A549 (cell line): ENCODE results near the gene ARL15. TPM values are rescaled to one million over a fixed set of nuclear protein-coding genes. Genes with fewer than 3 reads are reported as not detected.

ENCODE experiments used
- ATAC-seq, 2 experiments: fragments of 200-7000 bp in 1 of 2; fragments of >200 bp in 1 of 2; cut with Nextera tagmentation in 1 of 2; cut with Tn5 transposase in 1 of 2; 3 replicates each; pipeline versions ENCODE4 v1.8.0 to v1.9.1; 2018 to 2020; ENCODE audit warnings: mild to moderate bottlenecking in 1 of 2, moderate library complexity in 1 of 2
- CTCF ChIA-PET: fragments of 300-600 bp; sonication (Branson Sonifier 250); formaldehyde crosslinking; extraction: SDS; loops from one replicate; lab custom pipeline; 2021; ENCODE audit warnings: antibody characterized with exemption, inconsistent platforms; lab: Yijun Ruan, JAX
- POLR2A ChIA-PET: fragments of 350-600 bp; formaldehyde crosslinking; extraction: SDS; loops from one replicate; lab custom pipeline; 2021; ENCODE audit warnings: antibody characterized with exemption, inconsistent platforms; lab: Yijun Ruan, JAX
- DNase-seq, 2 experiments: peaks; one replicate each; pipeline versions ENCODE4 v3.0.0 to v3.0.0-alpha.2; 2011 to 2016; ENCODE audit warnings: low read depth in 1 of 2, low spot score in 1 of 2
- FAIRE-seq: peaks from 2 replicates; lab custom pipeline; 2011; peaks lifted over from hg19 to GRCh38; lab: Jason Lieb, UNC
- H3K27ac ChIP-seq, 2 experiments: fragments of >200 bp; sonication (Bioruptor Twin); formaldehyde crosslinking; 3 replicates each; pipeline ENCODE4 v1.5.1; 2016 to 2017
- H3K4me1 ChIP-seq: fragments of >200 bp; sonication (Bioruptor Twin); formaldehyde crosslinking; 3 replicates; pipeline ENCODE4 v1.6.1; 2016
- H3K4me2 ChIP-seq: fragments of >200 bp; sonication (Bioruptor Twin); formaldehyde crosslinking; 3 replicates; pipeline ENCODE4 v1.6.1; 2016
- H3K4me3 ChIP-seq: fragments of >200 bp; sonication (Bioruptor Twin); formaldehyde crosslinking; 3 replicates; pipeline ENCODE4 v1.5.1; 2016
- H3K9me3 ChIP-seq: fragments of >200 bp; sonication (Bioruptor Twin); formaldehyde crosslinking; 3 replicates; pipeline ENCODE4 v1.6.1; 2016
- BHLHE40 ChIP-seq: IDR thresholded peaks from 2 replicates; pipeline ENCODE4 v1.6.1; 2012; ENCODE audit warnings: low read depth, low read length, inconsistent platforms
- HDAC2 ChIP-seq: fragments of 200-600 bp; sonication (generic); IDR thresholded peaks from 2 replicates; pipeline ENCODE4 v1.6.1; 2016
- HOXB13 ChIP-seq: fragments of 250-450 bp; sonication (Bioruptor Pico); IDR thresholded peaks from 2 replicates; pipeline ENCODE4 v1.5.0; 2020; ENCODE audit warnings: low read depth, mild to moderate bottlenecking, moderate library complexity
- JUNB ChIP-seq: fragments of >200 bp; sonication (Bioruptor Twin); formaldehyde crosslinking; IDR thresholded peaks from 2 replicates; pipeline ENCODE4 v1.6.1; 2016
- KDM1A ChIP-seq: fragments of 200-600 bp; sonication (generic); IDR thresholded peaks from 2 replicates; pipeline ENCODE4 v1.6.1; 2016; ENCODE audit warnings: low read depth, mild to moderate bottlenecking
- PHF8 ChIP-seq: fragments of 200-600 bp; sonication (generic); IDR thresholded peaks from 2 replicates; pipeline ENCODE4 v1.6.1; 2016; ENCODE audit warnings: low read depth, mild to moderate bottlenecking, antibody characterized with exemption, moderate library complexity, borderline replicate concordance
- POLR2AphosphoS2 ChIP-seq: conservative IDR thresholded peaks from 2 replicates; pipeline ENCODE4 v1.6.1; 2012; ENCODE audit warnings: low read length, improper control_type of control experiment, inconsistent platforms
- RAD21 ChIP-seq, 2 experiments: fragments of >200 bp in 1 of 2; sonication (Bioruptor Twin) in 1 of 2; formaldehyde crosslinking in 1 of 2; IDR thresholded peaks in 1 of 2; conservative IDR thresholded peaks in 1 of 2; 2 replicates in 1 of 2; 3 replicates in 1 of 2; pipeline ENCODE4 v1.6.1; 2012 to 2018; ENCODE audit warnings: inconsistent platforms in 1 of 2
- RFX5 ChIP-seq: fragments of 450-650 bp; IDR thresholded peaks from 2 replicates; pipeline ENCODE4 v1.7.1; 2014; ENCODE audit warnings: antibody characterized with exemption, mild to moderate bottlenecking, moderate library complexity
- SMC3 ChIP-seq: fragments of >200 bp; sonication (Bioruptor Twin); formaldehyde crosslinking; IDR thresholded peaks from 3 replicates; pipeline ENCODE4 v1.6.1; 2018; ENCODE audit warnings: inconsistent platforms
- SREBF2 ChIP-seq: fragments of 450-650 bp; IDR thresholded peaks from 2 replicates; pipeline ENCODE4 v1.6.1; 2014; ENCODE audit warnings: mild to moderate bottlenecking, moderate library complexity
- ZNF302 ChIP-seq: fragments of 250-450 bp; sonication (Bioruptor Pico); IDR thresholded peaks from 2 replicates; pipeline ENCODE4 v1.9.0; 2021; ENCODE audit warnings: inconsistent platforms, mild to moderate bottlenecking, moderate library complexity
- WGBS: methylation state at CpG from one replicate; pipeline ENCODE4 v1.1.6; 2017; ENCODE audit errors: missing lambda C conversion rate; 5-methylcytosine and 5-hydroxymethylcytosine counted together
- polyA plus RNA-seq, 4 experiments: library from polyadenylated mRNA; depleted of rRNA in 3 of 4; stranded (reverse); fragments of >200 nt; fragmentation: RNase III in 1 of 4; extraction: RNeasy Plus Mini Kit Qiagen cat#74134 plus additional on column Dnase treatment in 1 of 4; gene quantifications; 2 replicates in 3 of 4; 3 replicates in 1 of 4; pipeline ENCODE4 v1.2.3, GENCODE V29; 2011 to 2017
- TF ChIP-seq, protein P1 (sequence below): fragments of 250-450 bp; sonication (Bioruptor Pico); IDR thresholded peaks from 2 replicates; pipeline ENCODE4 v1.5.0; 2021; ENCODE audit warnings: mild to moderate bottlenecking, moderate library complexity, borderline replicate concordance
- TF ChIP-seq, protein P2 (sequence below): fragments of >200 bp; sonication (Bioruptor Twin); formaldehyde crosslinking; IDR thresholded peaks from 3 replicates; pipeline ENCODE4 v1.6.1; 2016
- TF ChIP-seq, protein P3 (sequence below): IDR thresholded peaks from 2 replicates; pipeline ENCODE4 v1.6.1; 2012; ENCODE audit warnings: low read depth, borderline replicate concordance
- TF ChIP-seq, protein P4 (sequence below): IDR thresholded peaks from 2 replicates; pipeline ENCODE4 v1.6.1; 2012

The ARL15 gene
- polyA plus RNA-seq, 2 of the 4 experiments (the other 2 are of a cell fraction) = 11.8 to 12.1 TPM

DNA sequence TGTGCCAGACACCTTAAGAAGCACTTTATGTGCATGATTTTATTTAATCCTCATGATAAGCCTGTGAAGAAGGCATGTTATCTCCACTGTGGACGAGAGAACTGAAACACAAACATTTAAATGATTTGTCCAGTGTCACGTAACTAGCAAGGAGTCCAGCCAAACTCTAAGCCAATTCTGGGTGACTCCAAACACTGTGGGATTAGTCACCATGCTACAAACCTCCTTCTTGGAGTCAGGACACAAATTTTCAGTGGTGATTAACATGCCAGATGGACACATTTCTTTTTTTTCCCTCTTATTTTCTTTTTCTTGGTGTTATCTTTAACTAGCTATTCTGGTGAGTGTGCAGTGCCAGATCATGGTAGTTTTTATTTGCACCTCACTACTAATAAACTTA is 433.1 kb downstream of the ARL15 start:
- H3K27ac ChIP-seq = no peak overlapping the region
- POLR2A ChIA-PET = no interaction called here
- no peaks in the 10 kb centered on the region for H3K9me3 ChIP-seq
- no peak for DNase-seq
- TF ChIP-seq BHLHE40 = no peak
- no peak for TF ChIP-seq KDM1A
- no peak for TF ChIP-seq RFX5
- TF ChIP-seq SREBF2 = no peak
- TF ChIP-seq, protein P1, sequence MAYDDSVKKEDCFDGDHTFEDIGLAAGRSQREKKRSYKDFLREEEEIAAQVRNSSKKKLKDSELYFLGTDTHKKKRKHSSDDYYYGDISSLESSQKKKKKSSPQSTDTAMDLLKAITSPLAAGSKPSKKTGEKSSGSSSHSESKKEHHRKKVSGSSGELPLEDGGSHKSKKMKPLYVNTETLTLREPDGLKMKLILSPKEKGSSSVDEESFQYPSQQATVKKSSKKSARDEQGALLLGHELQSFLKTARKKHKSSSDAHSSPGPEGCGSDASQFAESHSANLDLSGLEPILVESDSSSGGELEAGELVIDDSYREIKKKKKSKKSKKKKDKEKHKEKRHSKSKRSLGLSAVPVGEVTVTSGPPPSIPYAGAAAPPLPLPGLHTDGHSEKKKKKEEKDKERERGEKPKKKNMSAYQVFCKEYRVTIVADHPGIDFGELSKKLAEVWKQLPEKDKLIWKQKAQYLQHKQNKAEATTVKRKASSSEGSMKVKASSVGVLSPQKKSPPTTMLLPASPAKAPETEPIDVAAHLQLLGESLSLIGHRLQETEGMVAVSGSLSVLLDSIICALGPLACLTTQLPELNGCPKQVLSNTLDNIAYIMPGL (CRISPR knock-in tag) = no peak
- TF ChIP-seq SMC3 = no peak
- TF ChIP-seq, protein P2, sequence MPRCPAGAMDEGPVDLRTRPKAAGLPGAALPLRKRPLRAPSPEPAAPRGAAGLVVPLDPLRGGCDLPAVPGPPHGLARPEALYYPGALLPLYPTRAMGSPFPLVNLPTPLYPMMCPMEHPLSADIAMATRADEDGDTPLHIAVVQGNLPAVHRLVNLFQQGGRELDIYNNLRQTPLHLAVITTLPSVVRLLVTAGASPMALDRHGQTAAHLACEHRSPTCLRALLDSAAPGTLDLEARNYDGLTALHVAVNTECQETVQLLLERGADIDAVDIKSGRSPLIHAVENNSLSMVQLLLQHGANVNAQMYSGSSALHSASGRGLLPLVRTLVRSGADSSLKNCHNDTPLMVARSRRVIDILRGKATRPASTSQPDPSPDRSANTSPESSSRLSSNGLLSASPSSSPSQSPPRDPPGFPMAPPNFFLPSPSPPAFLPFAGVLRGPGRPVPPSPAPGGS = no peak
- TF ChIP-seq POLR2AphosphoS2 = no peak
- TF ChIP-seq, protein P3, sequence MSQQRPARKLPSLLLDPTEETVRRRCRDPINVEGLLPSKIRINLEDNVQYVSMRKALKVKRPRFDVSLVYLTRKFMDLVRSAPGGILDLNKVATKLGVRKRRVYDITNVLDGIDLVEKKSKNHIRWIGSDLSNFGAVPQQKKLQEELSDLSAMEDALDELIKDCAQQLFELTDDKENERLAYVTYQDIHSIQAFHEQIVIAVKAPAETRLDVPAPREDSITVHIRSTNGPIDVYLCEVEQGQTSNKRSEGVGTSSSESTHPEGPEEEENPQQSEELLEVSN = no peak
- no peak for TF ChIP-seq HOXB13 (CRISPR knock-in tag)
- TF ChIP-seq PHF8 = no peak
- TF ChIP-seq, protein P4, sequence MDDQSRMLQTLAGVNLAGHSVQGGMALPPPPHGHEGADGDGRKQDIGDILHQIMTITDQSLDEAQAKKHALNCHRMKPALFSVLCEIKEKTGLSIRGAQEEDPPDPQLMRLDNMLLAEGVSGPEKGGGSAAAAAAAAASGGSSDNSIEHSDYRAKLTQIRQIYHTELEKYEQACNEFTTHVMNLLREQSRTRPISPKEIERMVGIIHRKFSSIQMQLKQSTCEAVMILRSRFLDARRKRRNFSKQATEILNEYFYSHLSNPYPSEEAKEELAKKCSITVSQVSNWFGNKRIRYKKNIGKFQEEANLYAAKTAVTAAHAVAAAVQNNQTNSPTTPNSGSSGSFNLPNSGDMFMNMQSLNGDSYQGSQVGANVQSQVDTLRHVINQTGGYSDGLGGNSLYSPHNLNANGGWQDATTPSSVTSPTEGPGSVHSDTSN = no peak
- no peak overlapping the region for H3K4me2 ChIP-seq
- no peak for FAIRE-seq
- H3K4me1 ChIP-seq = no peaks in the 10 kb centered on the region
- ATAC-seq = no peak
- WGBS = 66% methylated on average over 2 of the region's 2 CpGs
- CTCF ChIA-PET = interaction anchor here (0.6 kb wide), 1 partner anchor 15 kb away, joined by 3 read pairs; no protein-coding TSS in a partner anchor
- no peak overlapping the region for H3K4me3 ChIP-seq

DNA sequence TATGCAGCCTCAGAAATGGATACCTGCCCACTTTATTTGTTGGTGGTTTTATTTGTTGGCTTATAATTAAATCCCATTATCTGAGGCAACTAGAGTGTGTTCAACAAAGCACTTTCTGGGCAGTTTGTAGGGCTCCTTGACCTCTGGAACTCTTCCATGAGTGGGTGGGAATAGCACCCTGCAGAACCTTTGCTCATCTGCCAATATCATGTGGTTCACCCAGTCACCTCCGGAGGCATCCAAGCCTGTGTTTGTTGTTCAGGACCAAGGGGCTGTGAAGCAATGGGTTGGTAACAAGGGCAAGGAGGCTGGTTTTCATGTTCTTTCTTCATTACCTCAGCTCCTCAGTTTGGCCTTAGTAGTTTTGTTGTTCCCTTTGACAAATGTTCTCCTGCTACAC is 436.0 kb downstream of the ARL15 start:
- FAIRE-seq (no peak), ATAC-seq (peak; percentile 13 to 43; a peak in 1 of 6 replicates), DNase-seq (peak in 1 of 2 experiments; percentile 6)
- no peaks in the 10 kb centered on the region for H3K9me3 ChIP-seq
- no peak overlapping the region for H3K4me2 ChIP-seq
- 22% methylated on average over 1 of the region's 1 CpG for WGBS
- ChIA-PET CTCF (no interaction called here), POLR2A (no interaction called here)
- no peaks in the 10 kb centered on the region for H3K4me1 ChIP-seq
- TF ChIP-seq JUNB (no peak), HDAC2 (no peak), RAD21 (conservative IDR thresholded peaks at IDR 0.05 in 1 of 2, IDR thresholded peaks at IDR 0.05 in 1 of 2) (0 out of 5 replicates have a peak, but pooled peaks of 1 of the 2 experiments have one; percentile 14)
- no peak overlapping the region for H3K27ac ChIP-seq
- no peak overlapping the region for H3K4me3 ChIP-seq

DNA sequence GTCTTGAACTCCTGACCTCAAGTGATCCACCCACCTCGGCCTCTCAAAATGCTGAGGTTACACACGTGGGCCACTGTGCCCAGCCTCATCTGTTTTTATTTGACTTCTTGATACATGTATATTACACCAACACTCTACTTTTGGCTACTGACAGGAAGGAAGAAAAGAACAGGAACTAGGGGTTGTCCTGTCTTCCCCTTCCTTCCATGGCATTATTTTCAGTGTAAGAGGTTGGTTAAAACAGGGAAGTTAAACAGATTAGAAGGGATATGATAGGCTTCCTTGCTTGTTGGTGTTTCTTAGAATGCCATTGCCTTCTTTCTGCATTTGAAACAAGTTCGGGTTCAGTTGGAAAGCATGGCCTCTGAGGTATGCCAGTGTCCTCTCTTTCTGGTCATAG is 437.1 kb downstream of the ARL15 start:
- H3K9me3 ChIP-seq = no peaks in the 10 kb centered on the region
- FAIRE-seq (no peak), DNase-seq (no peak), ATAC-seq (no peak)
- TF ChIP-seq JUNB = no peak
- TF ChIP-seq ZNF302 (CRISPR knock-in tag) = no peak
- no peak overlapping the region for H3K4me3 ChIP-seq
- ChIA-PET POLR2A (no interaction called here), CTCF (no interaction called here)
- no peaks in the 10 kb centered on the region for H3K4me1 ChIP-seq
- WGBS = 53% methylated on average over 3 of the region's 3 CpGs
- H3K4me2 ChIP-seq = no peak overlapping the region
- no peak overlapping the region for H3K27ac ChIP-seq
